ENCODE measurements around the gene AFM.
A peak's percentile ranks its signal among the peaks of the same experiment; 100 is the strongest.

DNA sequence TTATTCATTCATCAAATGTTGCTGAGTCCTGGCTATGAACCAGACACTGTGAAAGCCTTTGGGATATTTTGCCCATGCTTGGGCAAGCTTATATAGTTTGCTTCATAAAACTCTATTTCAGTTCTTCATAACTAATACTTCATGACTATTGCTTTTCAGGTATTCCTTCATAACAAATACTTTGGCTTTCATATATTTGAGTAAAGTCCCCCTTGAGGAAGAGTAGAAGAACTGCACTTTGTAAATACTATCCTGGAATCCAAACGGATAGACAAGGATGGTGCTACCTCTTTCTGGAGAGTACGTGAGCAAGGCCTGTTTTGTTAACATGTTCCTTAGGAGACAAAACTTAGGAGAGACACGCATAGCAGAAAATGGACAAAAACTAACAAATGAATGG, 47.2 kb upstream of the AFM start:
- TF ChIP-seq EZH2phosphoT487 (IDR thresholded peaks at IDR 0.05; ENCODE audit: low read depth, severe bottlenecking, unreplicated experiment): no peak
- TF ChIP-seq, protein P1, sequence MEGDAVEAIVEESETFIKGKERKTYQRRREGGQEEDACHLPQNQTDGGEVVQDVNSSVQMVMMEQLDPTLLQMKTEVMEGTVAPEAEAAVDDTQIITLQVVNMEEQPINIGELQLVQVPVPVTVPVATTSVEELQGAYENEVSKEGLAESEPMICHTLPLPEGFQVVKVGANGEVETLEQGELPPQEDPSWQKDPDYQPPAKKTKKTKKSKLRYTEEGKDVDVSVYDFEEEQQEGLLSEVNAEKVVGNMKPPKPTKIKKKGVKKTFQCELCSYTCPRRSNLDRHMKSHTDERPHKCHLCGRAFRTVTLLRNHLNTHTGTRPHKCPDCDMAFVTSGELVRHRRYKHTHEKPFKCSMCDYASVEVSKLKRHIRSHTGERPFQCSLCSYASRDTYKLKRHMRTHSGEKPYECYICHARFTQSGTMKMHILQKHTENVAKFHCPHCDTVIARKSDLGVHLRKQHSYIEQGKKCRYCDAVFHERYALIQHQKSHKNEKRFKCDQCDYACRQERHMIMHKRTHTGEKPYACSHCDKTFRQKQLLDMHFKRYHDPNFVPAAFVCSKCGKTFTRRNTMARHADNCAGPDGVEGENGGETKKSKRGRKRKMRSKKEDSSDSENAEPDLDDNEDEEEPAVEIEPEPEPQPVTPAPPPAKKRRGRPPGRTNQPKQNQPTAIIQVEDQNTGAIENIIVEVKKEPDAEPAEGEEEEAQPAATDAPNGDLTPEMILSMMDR (IDR thresholded peaks at IDR 0.05; ENCODE audit: poor library complexity): peak; percentile 44
- TF ChIP-seq EZH2 (IDR thresholded peaks at IDR 0.05; ENCODE audit: borderline replicate concordance): no peak
